Neuronal stem cell (in vitro differentiated cells): ENCODE data around the gene CEL.
A peak's percentile ranks its signal among the peaks of the same experiment; 100 is the strongest.

Experiments used
- DNase-seq: peaks from one replicate; pipeline ENCODE4 v3.0.0-alpha.2; 2013; ENCODE audit warnings: low spot score
- H2AFZ ChIP-seq: one replicate; pipeline ENCODE4 v1.6.1; 2013; ENCODE audit warnings: mild to moderate bottlenecking, low read length, inconsistent platforms
- H2AK5ac ChIP-seq: 2 replicates; pipeline ENCODE4 v1.6.1; 2013; ENCODE audit warnings: low read depth, mild to moderate bottlenecking, inconsistent platforms, low read length, moderate library complexity, mixed read lengths
- H2BK120ac ChIP-seq: 2 replicates; pipeline ENCODE4 v1.6.1; 2013; ENCODE audit warnings: low read depth, mild to moderate bottlenecking, inconsistent platforms, low read length, moderate library complexity, mixed read lengths
- H2BK12ac ChIP-seq: one replicate; pipeline ENCODE4 v1.6.1; 2013; ENCODE audit warnings: low read length, inconsistent platforms
- H2BK15ac ChIP-seq: 2 replicates; pipeline ENCODE4 v1.6.1; 2013; ENCODE audit warnings: mild to moderate bottlenecking, low read length, inconsistent platforms, mixed read lengths
- H2BK5ac ChIP-seq: one replicate; pipeline ENCODE4 v1.6.1; 2013; ENCODE audit warnings: inconsistent platforms, mild to moderate bottlenecking, low read length, moderate library complexity
- H3K14ac ChIP-seq: one replicate; pipeline ENCODE4 v1.6.1; 2013; ENCODE audit warnings: low read length, inconsistent platforms
- H3K18ac ChIP-seq: 2 replicates; pipeline ENCODE4 v1.6.1; 2013; ENCODE audit warnings: low read length, inconsistent platforms
- H3K23ac ChIP-seq: 2 replicates; pipeline ENCODE4 v1.6.1; 2013; ENCODE audit warnings: low read depth, mild to moderate bottlenecking, mixed read lengths, low read length, inconsistent platforms; ENCODE audit not compliant: poor library complexity
- H3K27ac ChIP-seq: replicated peaks from 3 replicates; pipeline ENCODE4 v1.5.1; 2013; ENCODE audit warnings: low read length, inconsistent platforms
- H3K27me3 ChIP-seq, 3 experiments: 2 replicates each; pipeline ENCODE4 v1.6.1; 2013; ENCODE audit warnings: low read length in 3 of 3, mild to moderate bottlenecking in 2 of 3, inconsistent platforms in 1 of 3, low read depth in 1 of 3, mixed read lengths in 1 of 3, moderate library complexity in 1 of 3; ENCODE audit not compliant: control insufficient read depth in 3 of 3, insufficient read depth in 3 of 3
- H3K36me3 ChIP-seq, 2 donors: replicated peaks in 1 of 2; 2 replicates each; pipeline ENCODE4 v1.6.1; 2013; ENCODE audit warnings: low read length in 2 of 2; ENCODE audit not compliant: control insufficient read depth in 2 of 2, insufficient read depth in 2 of 2
- H3K4ac ChIP-seq: 2 replicates; pipeline ENCODE4 v1.6.1; 2013; ENCODE audit warnings: inconsistent platforms, mild to moderate bottlenecking, low read length, moderate library complexity
- H3K4me1 ChIP-seq, 2 donors: 1 replicate in 1 of 2; 2 replicates in 1 of 2; pipeline ENCODE4 v1.6.1; 2013; ENCODE audit warnings: low read length in 2 of 2, low read depth in 1 of 2; ENCODE audit not compliant: control insufficient read depth in 2 of 2, insufficient read depth in 1 of 2
- H3K4me2 ChIP-seq: one replicate; pipeline ENCODE4 v1.6.1; 2013; ENCODE audit warnings: mild to moderate bottlenecking, low read length, inconsistent platforms; ENCODE audit not compliant: insufficient read depth, poor library complexity, severe bottlenecking
- H3K4me3 ChIP-seq, 2 donors: 2 replicates each; pipeline ENCODE4 v1.5.1; 2013; ENCODE audit warnings: low read length in 2 of 2, mild to moderate bottlenecking in 2 of 2, inconsistent platforms in 1 of 2, moderate library complexity in 1 of 2
- H3K79me1 ChIP-seq: one replicate; pipeline ENCODE4 v1.6.1; 2013; ENCODE audit warnings: low read depth, mild to moderate bottlenecking, inconsistent platforms, low read length, moderate library complexity
- H3K9ac ChIP-seq: one replicate; pipeline ENCODE4 v1.6.1; 2013; ENCODE audit warnings: mild to moderate bottlenecking, low read depth, low read length, inconsistent platforms; ENCODE audit not compliant: poor library complexity
- H3K9me3 ChIP-seq, 2 donors: replicated peaks in 1 of 2; 2 replicates each; pipeline versions ENCODE3 to v1.6.1; 2013; ENCODE audit warnings: low read length in 2 of 2, mild to moderate bottlenecking in 2 of 2, inconsistent platforms in 1 of 2, low read depth in 1 of 2, mixed read lengths in 1 of 2, moderate library complexity in 1 of 2; ENCODE audit not compliant: control insufficient read depth in 2 of 2, insufficient read depth in 1 of 2
- H4K8ac ChIP-seq: one replicate; pipeline ENCODE4 v1.6.1; 2013; ENCODE audit warnings: low read depth, mild to moderate bottlenecking, inconsistent platforms, low read length, moderate library complexity
- H4K91ac ChIP-seq: one replicate; pipeline ENCODE4 v1.6.1; 2013; ENCODE audit warnings: low read length, low read depth, mild to moderate bottlenecking, inconsistent platforms; ENCODE audit not compliant: poor library complexity
- WGBS, 2 donors: extraction: QIAGEN DNeasy Blood & Tissue Kit; methylation state at CpG; one replicate each; pipeline ENCODE4 v1.1.7; 2013; ENCODE audit warnings: missing lambda C conversion rate in 2 of 2, mixed read lengths in 1 of 2; ENCODE audit not compliant: insufficient read length in 2 of 2, insufficient replicate concordance in 1 of 2; ENCODE audit errors: extremely low coverage in 2 of 2; 5-methylcytosine and 5-hydroxymethylcytosine counted together

Gene CEL

DNA sequence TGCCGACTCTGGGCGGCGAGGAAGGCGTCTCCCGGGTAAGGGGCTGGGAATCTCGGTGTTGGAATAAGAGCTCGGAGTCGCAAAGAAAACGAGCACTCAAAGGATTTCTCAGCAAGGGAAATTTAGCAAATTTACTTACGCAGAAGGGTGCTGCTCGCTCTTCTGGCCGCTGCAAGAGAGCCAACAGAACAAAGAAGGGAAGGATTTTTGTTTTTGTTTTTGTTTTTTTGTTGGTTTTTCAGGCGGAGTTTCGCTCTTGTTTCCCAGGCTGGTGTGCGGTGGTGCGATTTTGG is 30.7 kb upstream of the CEL start:
- no peak for DNase-seq
- no peak overlapping the region for H4K8ac ChIP-seq
- no peak overlapping the region for H2AK5ac ChIP-seq
- peak overlapping the region; percentile 90 for H3K18ac ChIP-seq
- H4K91ac ChIP-seq: no peak overlapping the region
- no peak overlapping the region for H2BK15ac ChIP-seq
- H3K27me3 ChIP-seq: no peaks in the 10 kb centered on the region
- peaks cover 1 to 15% of the 10 kb centered on the region in 2 donors for H3K9me3 ChIP-seq
- H3K14ac ChIP-seq: no peak overlapping the region
- no CpG with 5 or more reads among the region's 16 CpGs for WGBS, 2 donors
- peak overlapping the region; percentile 68 for H3K23ac ChIP-seq
- H2BK12ac ChIP-seq: no peak overlapping the region
- H2BK5ac ChIP-seq: peak overlapping the region; percentile 44
- H3K4me1 ChIP-seq: peaks cover 8 to 13% of the 10 kb centered on the region in 2 donors
- peak overlapping the region; percentile 90 for H2AFZ ChIP-seq
- peak overlapping the region; percentile 94 for H3K9ac ChIP-seq
- peak overlapping the region; percentile 72 for H3K4me2 ChIP-seq
- peaks cover 14% of the 10 kb centered on the region for H3K79me1 ChIP-seq
- H3K4ac ChIP-seq: no peak overlapping the region
- no peak overlapping the region for H3K27ac ChIP-seq
- H3K36me3 ChIP-seq: peaks cover 2 to 42% of the 10 kb centered on the region in 2 donors
- H3K4me3 ChIP-seq: peak overlapping the region; percentile 90 to 94
- H2BK120ac ChIP-seq: peak overlapping the region; percentile 32

DNA sequence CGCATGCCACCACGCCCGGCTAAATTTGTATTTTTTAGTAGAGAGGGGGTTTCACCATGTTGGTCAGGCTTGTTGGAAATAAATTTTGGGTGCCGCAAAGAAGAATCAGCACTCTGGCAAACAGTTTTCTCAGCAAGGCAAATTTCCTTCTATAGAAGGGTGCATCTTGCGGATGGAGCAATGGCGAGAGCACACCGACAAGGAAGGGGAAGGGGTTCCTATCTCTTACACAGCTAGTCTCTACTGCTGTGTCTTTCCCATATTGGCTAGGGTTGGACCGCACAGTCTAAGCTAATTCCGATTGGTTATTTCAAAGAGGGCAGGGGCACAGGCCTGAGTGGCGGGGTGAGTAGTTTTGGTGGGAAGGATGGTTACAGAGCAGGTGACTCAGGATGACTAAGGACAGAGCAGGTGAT is 30.3 kb upstream of the CEL start:
- Histone ChIP-seq H3K9ac (peak overlapping the region; percentile 94), H3K36me3 (peaks cover 2 to 46% of the 10 kb centered on the region in 2 donors), H3K79me1 (peaks cover 14% of the 10 kb centered on the region), H2BK5ac (no peak overlapping the region), H2BK12ac (no peak overlapping the region), H2BK15ac (no peak overlapping the region), H3K18ac (no peak overlapping the region), H3K9me3 (peaks cover 1 to 15% of the 10 kb centered on the region in 2 donors), H3K4me1 (peaks cover 8 to 13% of the 10 kb centered on the region in 2 donors), H3K4ac (no peak overlapping the region), H3K14ac (no peak overlapping the region), H4K91ac (no peak overlapping the region), H2AFZ (no peak overlapping the region), H3K27me3 (no peaks in the 10 kb centered on the region), H3K4me2 (peak overlapping the region; percentile 72), H3K27ac (no peak overlapping the region), H3K4me3 (peak overlapping the region; percentile 90 to 94), H2BK120ac (no peak overlapping the region), H3K23ac (no peak overlapping the region), H4K8ac (no peak overlapping the region), H2AK5ac (no peak overlapping the region)
- DNase-seq: no peak
- no CpG with 5 or more reads among the region's 10 CpGs for WGBS, 2 donors

DNA sequence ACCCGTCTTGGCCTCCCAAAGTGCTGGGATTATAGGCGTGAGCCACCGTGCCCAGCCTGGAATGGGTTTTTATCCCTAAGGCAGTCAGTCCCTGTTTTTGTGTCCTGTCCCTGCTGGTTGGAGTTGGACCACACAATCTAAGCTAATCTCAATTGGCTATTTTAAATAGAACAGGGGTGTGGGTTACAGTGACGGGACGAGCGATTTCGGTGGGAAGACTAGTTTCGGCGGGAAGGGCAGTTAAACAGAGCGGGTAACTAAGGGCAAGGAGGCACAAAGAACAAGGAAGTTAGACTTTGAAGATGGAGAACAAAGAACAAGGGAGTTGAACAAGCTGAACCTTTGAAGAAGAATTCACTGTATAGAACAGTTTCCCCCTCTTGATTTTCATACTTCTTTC is 29.6 kb upstream of the CEL start:
- peak overlapping the region; percentile 28 for H3K4me2 ChIP-seq
- H3K9ac ChIP-seq: no peak overlapping the region
- H2BK15ac ChIP-seq: no peak overlapping the region
- peaks cover 14% of the 10 kb centered on the region for H3K79me1 ChIP-seq
- H4K91ac ChIP-seq: no peak overlapping the region
- H3K27ac ChIP-seq: no peak overlapping the region
- H3K14ac ChIP-seq: no peak overlapping the region
- no peak overlapping the region for H2BK5ac ChIP-seq
- peaks cover 2 to 53% of the 10 kb centered on the region in 2 donors for H3K36me3 ChIP-seq
- no peak overlapping the region for H3K4ac ChIP-seq
- WGBS, 2 donors: no CpG with 5 or more reads among the region's 10 CpGs
- no peak overlapping the region for H3K23ac ChIP-seq
- no peak overlapping the region for H2AK5ac ChIP-seq
- H4K8ac ChIP-seq: no peak overlapping the region
- DNase-seq: no peak
- no peak overlapping the region for H2AFZ ChIP-seq
- no peak overlapping the region for H3K18ac ChIP-seq
- H3K27me3 ChIP-seq: no peaks in the 10 kb centered on the region
- peak overlapping the region in 1 of 2 donors; percentile 90 for H3K4me3 ChIP-seq
- no peak overlapping the region for H2BK12ac ChIP-seq
- no peak overlapping the region for H2BK120ac ChIP-seq
- peaks cover 8 to 13% of the 10 kb centered on the region in 2 donors for H3K4me1 ChIP-seq
- peaks cover 1 to 15% of the 10 kb centered on the region in 2 donors for H3K9me3 ChIP-seq

DNA sequence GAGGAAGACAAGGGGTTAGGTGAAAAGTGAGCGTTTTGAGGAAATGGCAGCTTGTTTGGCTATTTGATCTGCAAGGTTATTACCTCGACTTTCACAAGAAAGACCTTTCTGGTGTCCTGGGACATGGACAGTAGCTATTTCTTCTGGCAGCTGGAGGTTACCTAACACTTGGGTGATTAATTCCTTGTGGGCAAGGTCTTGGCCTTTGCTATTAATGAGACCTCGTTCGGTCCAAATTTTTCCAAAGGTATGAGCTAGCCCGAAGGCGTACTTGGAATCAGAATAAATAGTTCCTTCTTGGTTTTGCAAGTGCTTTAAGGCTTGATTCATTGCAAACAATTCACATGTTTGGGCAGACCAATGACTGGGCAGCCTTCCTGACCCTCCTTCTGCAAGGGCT is 26.1 kb upstream of the CEL start:
- no peak overlapping the region for H3K4ac ChIP-seq
- H3K36me3 ChIP-seq: peaks cover 2 to 79% of the 10 kb centered on the region in 2 donors
- H4K8ac ChIP-seq: no peak overlapping the region
- H3K23ac ChIP-seq: no peak overlapping the region
- H2BK120ac ChIP-seq: no peak overlapping the region
- WGBS, 2 donors: no CpG with 5 or more reads among the region's 6 CpGs
- no peak overlapping the region for H3K4me3 ChIP-seq
- DNase-seq: no peak
- peaks cover 1 to 15% of the 10 kb centered on the region in 2 donors for H3K9me3 ChIP-seq
- H2BK12ac ChIP-seq: no peak overlapping the region
- H3K27ac ChIP-seq: no peak overlapping the region
- H2BK15ac ChIP-seq: no peak overlapping the region
- H3K4me2 ChIP-seq: no peak overlapping the region
- H3K79me1 ChIP-seq: peaks cover 14% of the 10 kb centered on the region
- H3K27me3 ChIP-seq: no peaks in the 10 kb centered on the region
- no peak overlapping the region for H2BK5ac ChIP-seq
- H2AK5ac ChIP-seq: no peak overlapping the region
- H3K14ac ChIP-seq: no peak overlapping the region
- H3K18ac ChIP-seq: no peak overlapping the region
- no peak overlapping the region for H4K91ac ChIP-seq
- H3K4me1 ChIP-seq: peaks cover 6 to 8% of the 10 kb centered on the region in 2 donors
- H3K9ac ChIP-seq: no peak overlapping the region
- no peak overlapping the region for H2AFZ ChIP-seq
